Measurements from ENCODE around the gene CTNNB1. TPM values are rescaled to one million over a fixed set of nuclear protein-coding genes. Genes with fewer than 3 reads are reported as not detected.

Gene CTNNB1
- total RNA-seq, 2 experiments from 2014 or later: 157 to 201 TPM

- peaks cover 4% of the 10 kb centered on the region; the same call in 1 of the 2 replicates for H3K36me3 ChIP-seq (ENCODE audit: insufficient read depth, low read length)
- no peak overlapping the region for H3K4me3 ChIP-seq (ENCODE audit: low read depth, low read length, poor library complexity, severe bottlenecking)
- H3K4me1 ChIP-seq (ENCODE audit: insufficient read depth, low read length, poor library complexity, severe bottlenecking): peaks cover 9% of the 10 kb centered on the region
- intact Hi-C loops (cut with micrococcal nuclease; ENCODE audit: unreplicated experiment): no loop called here
- TF ChIP-seq EZH2phosphoT487 (IDR thresholded peaks at IDR 0.05; ENCODE audit: borderline replicate concordance, low read depth, low read length) (no peak), CTCF (conservative IDR thresholded peaks at IDR 0.05; ENCODE audit: low read length) (no peak)
- H4K20me1 ChIP-seq (ENCODE audit: insufficient read depth, low read length): peaks cover 17% of the 10 kb centered on the region
- no peak overlapping the region for H3K4me2 ChIP-seq (ENCODE audit: low read length)
- no peaks in the 10 kb centered on the region for H3K9me2 ChIP-seq (ENCODE audit: insufficient read depth, low read length)
- DNase-seq (ENCODE audit: low spot score): no peak
- H3K9me3 ChIP-seq (ENCODE audit: low read length): no peaks in the 10 kb centered on the region
- CTCF ChIA-PET (ENCODE audit: unreplicated experiment): no interaction called here
- POLR2A ChIA-PET: interaction anchor here (0.7 kb wide), 1 partner anchor 331 kb away, joined by 5 read pairs; no protein-coding TSS in a partner anchor
- no peak overlapping the region for H3K27ac ChIP-seq (ENCODE audit: low read depth, low read length, poor library complexity, severe bottlenecking)
- no TSS peak for BruUV-seq (replicated peaks)
- no peak overlapping the region for H2AFZ ChIP-seq (ENCODE audit: low read length)
- H3K79me2 ChIP-seq (ENCODE audit: insufficient read depth, low read depth, low read length): peaks cover 21% of the 10 kb centered on the region
Observed at GRCh38 chr3:41196499-41197410, 2.5 kb upstream of the CTNNB1 start.

- peak overlapping the region; percentile 99 for H3K4me3 ChIP-seq (ENCODE audit: low read depth, low read length, poor library complexity, severe bottlenecking)
- no peak overlapping the region for H2AFZ ChIP-seq (ENCODE audit: low read length)
- peaks cover 30% of the 10 kb centered on the region for H4K20me1 ChIP-seq (ENCODE audit: insufficient read depth, low read length)
- H3K27ac ChIP-seq (ENCODE audit: low read depth, low read length, poor library complexity, severe bottlenecking): no peak overlapping the region
- CTCF ChIA-PET (ENCODE audit: unreplicated experiment): interaction anchor here (0.6 kb wide), 1 partner anchor 707 kb away, joined by 3 read pairs; no protein-coding TSS in a partner anchor
- POLR2A ChIA-PET: interaction anchor here (0.7 to 1.7 kb wide), 3 partner anchors 14 to 1385 kb away, joined by 3 to 6 read pairs (median 3); no protein-coding TSS in a partner anchor
- H3K4me1 ChIP-seq (ENCODE audit: insufficient read depth, low read length, poor library complexity, severe bottlenecking): peaks cover 22% of the 10 kb centered on the region
- H3K79me2 ChIP-seq (ENCODE audit: insufficient read depth, low read depth, low read length): peaks cover 34% of the 10 kb centered on the region
- intact Hi-C loops (cut with micrococcal nuclease; ENCODE audit: unreplicated experiment): loop anchor here (2.0 kb wide), 1 partner anchor 741 kb away; the partner anchor contains the start of gene RPL14
- TSS peak; percentile 65 for BruUV-seq (replicated peaks)
- no peak for TF ChIP-seq CTCF (conservative IDR thresholded peaks at IDR 0.05; ENCODE audit: low read length)
- no peak for TF ChIP-seq EZH2phosphoT487 (IDR thresholded peaks at IDR 0.05; ENCODE audit: borderline replicate concordance, low read depth, low read length)
- no peaks in the 10 kb centered on the region for H3K9me2 ChIP-seq (ENCODE audit: insufficient read depth, low read length)
- H3K9me3 ChIP-seq (ENCODE audit: low read length): no peaks in the 10 kb centered on the region
- peaks cover 11% of the 10 kb centered on the region; the same call in 1 of the 2 replicates for H3K36me3 ChIP-seq (ENCODE audit: insufficient read depth, low read length)
- DNase-seq (ENCODE audit: low spot score): no peak
- H3K4me2 ChIP-seq (ENCODE audit: low read length): peak overlapping the region; percentile 82
Observed at GRCh38 chr3:41198046-41198445, 1.3 kb upstream of the CTNNB1 start.

Data from OCI-LY7 (cell line).